Measurements from ENCODE around the gene DCHS1.

DCHS1 gene

GRCh38 chr11:6587360-6587953 is 68.2 kb downstream of the DCHS1 start:
- no peak for DNase-seq (ENCODE audit: low read depth in 2 of 2)

DNA sequence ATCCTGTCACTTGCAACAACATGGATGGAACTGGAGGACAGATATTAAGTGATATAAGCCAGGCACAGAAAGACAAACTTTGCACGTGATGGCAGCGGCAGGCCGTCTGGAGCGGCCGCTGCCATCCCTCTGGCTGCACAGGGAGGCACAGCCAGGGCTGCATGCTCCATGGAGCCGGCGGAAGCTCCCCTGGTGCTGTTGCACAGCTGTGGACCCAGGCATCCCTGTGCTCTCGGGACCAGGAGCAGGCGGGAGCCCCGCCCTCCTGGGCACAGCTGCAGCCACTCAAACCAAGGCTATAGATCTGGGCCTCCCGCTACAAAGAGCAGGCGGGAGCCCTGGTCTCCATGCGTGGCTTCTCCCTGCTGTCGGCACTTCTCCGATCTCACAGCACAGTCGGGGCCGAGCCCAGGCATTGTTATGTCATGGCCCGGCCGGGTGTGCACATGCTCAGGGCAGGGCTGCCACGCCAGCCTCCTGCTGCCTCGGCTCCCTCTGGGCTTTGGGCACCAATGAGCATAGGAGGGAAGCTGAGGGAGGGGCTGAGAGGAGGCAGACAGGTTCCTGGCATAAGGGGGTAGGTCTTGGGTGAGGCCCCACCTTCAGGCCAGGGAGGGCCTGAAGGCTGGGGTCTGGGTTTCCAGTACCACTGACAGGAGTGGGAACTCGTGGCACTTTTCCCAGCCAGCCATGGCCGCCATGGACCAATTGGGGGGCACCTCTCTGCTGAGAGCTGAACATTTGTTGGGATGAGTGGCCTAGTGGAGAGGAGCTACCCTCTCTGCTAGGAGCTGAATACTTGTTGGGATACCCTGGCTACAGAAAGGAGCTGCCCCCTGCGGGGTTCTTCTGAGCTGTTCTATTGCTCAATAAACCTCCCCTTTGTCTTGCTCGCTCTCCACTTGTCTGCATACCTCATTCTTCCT is 68.9 kb downstream of the DCHS1 start:
- DNase-seq (ENCODE audit: low read depth in 2 of 2): no peak

- no peak for DNase-seq (ENCODE audit: low read depth in 2 of 2)
Observed at GRCh38 chr11:6584528-6584927, 71.1 kb downstream of the DCHS1 start.

GRCh38 chr11:6583584-6583983 is 72.0 kb downstream of the DCHS1 start:
- no peak for DNase-seq (ENCODE audit: low read depth in 2 of 2)

GRCh38 chr11:6579681-6580080 is 75.9 kb downstream of the DCHS1 start:
- DNase-seq (ENCODE audit: low read depth in 2 of 2): no peak

- DNase-seq (ENCODE audit: low read depth in 2 of 2): no peak
Observed at GRCh38 chr11:6578134-6578533, 77.5 kb downstream of the DCHS1 start.

DNA sequence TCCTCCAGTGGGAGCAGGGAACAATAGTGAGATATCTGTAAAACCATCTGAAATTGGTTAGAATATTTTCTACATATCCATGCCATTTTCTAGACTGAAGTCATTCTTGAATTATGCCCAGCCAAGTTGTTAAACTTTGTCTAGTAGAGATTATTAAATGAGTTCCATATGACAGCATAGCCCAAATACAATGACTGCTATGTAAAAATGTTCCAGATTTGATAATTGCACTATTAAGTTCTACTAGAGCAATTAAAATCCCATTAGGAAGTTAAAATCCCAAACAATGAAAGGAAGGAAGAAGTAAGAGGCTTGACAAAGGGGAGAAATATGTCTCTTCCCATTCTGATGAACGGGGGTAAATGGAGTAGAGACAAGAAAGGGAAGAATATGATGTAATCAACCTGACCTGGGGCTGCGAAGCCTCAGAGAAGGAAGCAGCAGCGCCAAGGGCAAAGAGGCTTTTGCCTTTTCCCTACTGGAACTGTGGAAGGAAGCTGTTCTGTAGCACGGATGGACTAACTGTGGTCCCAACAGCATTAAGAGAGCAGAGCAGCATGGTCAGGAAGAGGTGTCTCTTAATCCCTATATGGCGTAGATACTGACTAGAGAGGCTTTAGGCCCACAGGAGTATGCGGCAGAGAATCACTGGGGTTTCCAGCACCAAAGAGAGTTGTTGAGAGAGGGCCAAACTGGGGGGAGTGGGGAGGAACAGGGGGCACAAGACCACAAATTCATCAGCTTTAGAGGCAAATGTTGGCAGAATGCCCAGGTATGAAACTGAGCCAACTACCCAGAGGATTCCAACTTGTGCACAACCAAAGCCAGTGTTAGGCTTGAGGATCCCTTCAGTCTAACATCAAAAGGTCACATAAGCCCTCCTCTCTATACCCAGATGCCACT is 78.9 kb downstream of the DCHS1 start:
- DNase-seq (ENCODE audit: low read depth in 2 of 2): no peak

DNA sequence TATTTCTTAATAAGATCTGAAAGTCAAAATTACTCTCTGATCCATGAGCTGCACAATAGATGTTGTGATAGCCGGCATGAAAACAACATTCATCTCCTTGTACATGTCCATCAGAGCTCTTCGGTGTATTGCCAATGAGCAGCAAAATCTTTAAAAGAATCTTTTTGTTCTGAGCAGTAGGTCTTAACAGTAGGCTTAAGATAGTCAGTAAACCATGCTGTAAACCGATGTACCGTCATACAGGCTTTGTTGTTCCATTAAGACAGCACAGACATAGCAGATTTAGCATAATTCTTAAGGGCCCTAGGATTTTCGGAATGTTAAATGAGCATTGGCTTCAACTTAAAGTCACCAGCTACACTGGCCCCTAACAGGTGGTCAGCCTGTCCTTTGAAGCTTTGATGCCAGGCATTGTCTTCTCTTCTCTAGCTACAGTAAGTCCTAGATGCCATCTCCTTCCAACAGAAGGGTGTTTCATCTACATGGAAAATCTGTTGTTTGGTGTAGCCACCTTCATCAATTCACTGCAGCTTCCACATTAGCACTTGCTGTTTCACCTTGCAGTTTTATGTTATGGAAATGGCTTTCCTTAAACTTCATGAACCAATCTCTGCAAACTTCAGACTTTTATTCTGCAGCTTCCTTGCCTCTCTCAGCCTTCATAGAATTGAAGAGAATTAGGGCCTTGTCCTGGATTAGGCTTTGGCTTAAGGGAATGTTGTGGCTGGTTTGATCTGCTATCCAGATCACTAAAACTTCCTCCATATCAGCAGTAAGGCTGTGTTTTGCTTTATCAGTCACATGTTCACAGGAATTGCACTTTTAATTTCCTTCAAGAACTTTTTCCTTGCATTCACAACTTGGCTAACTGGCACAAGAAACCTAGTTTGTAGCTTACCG is 80.5 kb downstream of the DCHS1 start:
- no peak for DNase-seq (ENCODE audit: low read depth in 2 of 2)

GRCh38 chr11:6572215-6572614 is 83.4 kb downstream of the DCHS1 start:
- DNase-seq (ENCODE audit: low read depth in 2 of 2): no peak

- DNase-seq (ENCODE audit: low read depth in 2 of 2): no peak
Observed at GRCh38 chr11:6571434-6572008, 84.1 kb downstream of the DCHS1 start.
